Measurements from ENCODE around the gene CLCN1.

Gene CLCN1

GRCh38 chr7:143369678-143370651, 54.1 kb downstream of the CLCN1 start:
- Histone ChIP-seq H2AFZ (ENCODE audit: low read length) (no peak overlapping the region), H3K79me2 (ENCODE audit: low read length) (no peaks in the 10 kb centered on the region), H3K4me3 (ENCODE audit: low read length) (no peak overlapping the region), H3K4me2 (ENCODE audit: low read depth, low read length) (no peak overlapping the region), H3F3A (ENCODE audit: insufficient read depth, low read length) (no peaks in the 10 kb centered on the region), H3K9me3 (replicated peaks; ENCODE audit: insufficient read depth, low read length) (no peaks in the 10 kb centered on the region), H3K9me2 (replicated peaks; ENCODE audit: insufficient read depth, low read length) (no peaks in the 10 kb centered on the region), H3K36me3 (replicated peaks; ENCODE audit: insufficient read depth, low read length) (no peaks in the 10 kb centered on the region), H3K27me3 (replicated peaks; ENCODE audit: insufficient read depth, low read length) (no peaks in the 10 kb centered on the region), H3K27ac (ENCODE audit: low read length) (no peak overlapping the region), H4K20me1 (ENCODE audit: insufficient read depth, low read length) (no peaks in the 10 kb centered on the region), H3K4me1 (ENCODE audit: low read length) (no peaks in the 10 kb centered on the region), H3K9ac (ENCODE audit: low read length) (no peak overlapping the region)
- TF ChIP-seq, protein P1, sequence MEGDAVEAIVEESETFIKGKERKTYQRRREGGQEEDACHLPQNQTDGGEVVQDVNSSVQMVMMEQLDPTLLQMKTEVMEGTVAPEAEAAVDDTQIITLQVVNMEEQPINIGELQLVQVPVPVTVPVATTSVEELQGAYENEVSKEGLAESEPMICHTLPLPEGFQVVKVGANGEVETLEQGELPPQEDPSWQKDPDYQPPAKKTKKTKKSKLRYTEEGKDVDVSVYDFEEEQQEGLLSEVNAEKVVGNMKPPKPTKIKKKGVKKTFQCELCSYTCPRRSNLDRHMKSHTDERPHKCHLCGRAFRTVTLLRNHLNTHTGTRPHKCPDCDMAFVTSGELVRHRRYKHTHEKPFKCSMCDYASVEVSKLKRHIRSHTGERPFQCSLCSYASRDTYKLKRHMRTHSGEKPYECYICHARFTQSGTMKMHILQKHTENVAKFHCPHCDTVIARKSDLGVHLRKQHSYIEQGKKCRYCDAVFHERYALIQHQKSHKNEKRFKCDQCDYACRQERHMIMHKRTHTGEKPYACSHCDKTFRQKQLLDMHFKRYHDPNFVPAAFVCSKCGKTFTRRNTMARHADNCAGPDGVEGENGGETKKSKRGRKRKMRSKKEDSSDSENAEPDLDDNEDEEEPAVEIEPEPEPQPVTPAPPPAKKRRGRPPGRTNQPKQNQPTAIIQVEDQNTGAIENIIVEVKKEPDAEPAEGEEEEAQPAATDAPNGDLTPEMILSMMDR (IDR thresholded peaks at IDR 0.05; ENCODE audit: low read length) = no peak
- no peak for TF ChIP-seq EZH2 (optimal IDR thresholded peaks at IDR 0.05; ENCODE audit: low read depth, low read length)
- no peak for TF ChIP-seq EZH2phosphoT487 (IDR thresholded peaks at IDR 0.05; ENCODE audit: low read length)
- no peak for DNase-seq

DNA sequence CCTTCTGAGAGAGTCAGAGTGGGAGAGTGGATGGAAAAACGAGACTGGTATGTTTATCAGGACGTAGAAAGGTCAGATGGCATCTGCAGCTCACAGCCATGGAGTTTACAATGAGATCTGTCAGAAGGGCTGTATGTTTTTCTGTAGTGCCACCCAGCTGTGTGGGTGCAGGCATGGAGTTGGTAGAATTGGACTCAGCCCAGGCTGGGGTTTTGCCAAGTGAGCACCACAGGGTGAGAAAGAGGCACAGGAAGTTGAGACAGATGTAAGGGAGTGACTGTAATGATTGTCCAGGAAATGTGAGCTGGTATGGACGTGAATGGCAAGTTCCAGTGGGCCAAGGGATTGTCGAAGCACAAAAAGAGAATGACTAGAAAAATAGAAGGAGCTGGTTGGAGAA, 56.2 kb downstream of the CLCN1 start:
- no peaks in the 10 kb centered on the region for H4K20me1 ChIP-seq (ENCODE audit: insufficient read depth, low read length)
- H3K79me2 ChIP-seq (ENCODE audit: low read length) = no peaks in the 10 kb centered on the region
- DNase-seq = no peak
- H3K4me3 ChIP-seq (ENCODE audit: low read length) = no peak overlapping the region
- H3K4me2 ChIP-seq (ENCODE audit: low read depth, low read length) = no peak overlapping the region
- TF ChIP-seq EZH2 (optimal IDR thresholded peaks at IDR 0.05; ENCODE audit: low read depth, low read length) = no peak
- TF ChIP-seq, protein P1 (IDR thresholded peaks at IDR 0.05; ENCODE audit: low read length) = no peak
- no peak for TF ChIP-seq EZH2phosphoT487 (IDR thresholded peaks at IDR 0.05; ENCODE audit: low read length)
- H3K36me3 ChIP-seq (replicated peaks; ENCODE audit: insufficient read depth, low read length) = no peaks in the 10 kb centered on the region
- no peaks in the 10 kb centered on the region for H3F3A ChIP-seq (ENCODE audit: insufficient read depth, low read length)
- H3K4me1 ChIP-seq (ENCODE audit: low read length) = no peaks in the 10 kb centered on the region
- no peak overlapping the region for H3K9ac ChIP-seq (ENCODE audit: low read length)
- H3K9me3 ChIP-seq (replicated peaks; ENCODE audit: insufficient read depth, low read length) = no peaks in the 10 kb centered on the region
- no peaks in the 10 kb centered on the region for H3K27me3 ChIP-seq (replicated peaks; ENCODE audit: insufficient read depth, low read length)
- no peak overlapping the region for H2AFZ ChIP-seq (ENCODE audit: low read length)
- H3K9me2 ChIP-seq (replicated peaks; ENCODE audit: insufficient read depth, low read length) = no peaks in the 10 kb centered on the region
- no peak overlapping the region for H3K27ac ChIP-seq (ENCODE audit: low read length)

GRCh38 chr7:143373255-143373794, 57.4 kb downstream of the CLCN1 start:
- Histone ChIP-seq H3K9me2 (replicated peaks; ENCODE audit: insufficient read depth, low read length) (no peaks in the 10 kb centered on the region), H2AFZ (ENCODE audit: low read length) (no peak overlapping the region), H3K4me1 (ENCODE audit: low read length) (no peaks in the 10 kb centered on the region), H3K4me2 (ENCODE audit: low read depth, low read length) (no peak overlapping the region), H3K4me3 (ENCODE audit: low read length) (no peak overlapping the region), H3K27me3 (replicated peaks; ENCODE audit: insufficient read depth, low read length) (no peaks in the 10 kb centered on the region), H3K27ac (ENCODE audit: low read length) (no peak overlapping the region), H3K79me2 (ENCODE audit: low read length) (no peaks in the 10 kb centered on the region), H3K9me3 (replicated peaks; ENCODE audit: insufficient read depth, low read length) (no peaks in the 10 kb centered on the region), H3F3A (ENCODE audit: insufficient read depth, low read length) (no peaks in the 10 kb centered on the region), H3K9ac (ENCODE audit: low read length) (no peak overlapping the region), H3K36me3 (replicated peaks; ENCODE audit: insufficient read depth, low read length) (no peaks in the 10 kb centered on the region), H4K20me1 (ENCODE audit: insufficient read depth, low read length) (no peaks in the 10 kb centered on the region)
- no peak for TF ChIP-seq EZH2phosphoT487 (IDR thresholded peaks at IDR 0.05; ENCODE audit: low read length)
- TF ChIP-seq EZH2 (optimal IDR thresholded peaks at IDR 0.05; ENCODE audit: low read depth, low read length) = no peak
- TF ChIP-seq, protein P1 (IDR thresholded peaks at IDR 0.05; ENCODE audit: low read length) = no peak
- no peak for DNase-seq
